Uterus (tissue), 2 donors: ENCODE data around the gene SLCO2B1.

ENCODE experiments used
- POLR2A ChIP-seq, 2 donors: fragments of 450-650 bp; IDR thresholded peaks; one replicate each; pipeline ENCODE4 v1.6.1; 2016; ENCODE audit warnings: antibody characterized with exemption in 2 of 2, mild to moderate bottlenecking in 1 of 2, moderate library complexity in 1 of 2
- TF ChIP-seq, protein P1 (sequence below), 4 experiments: fragments of 200-600 bp in 2 of 4; fragments of 450-650 bp in 2 of 4; sonication (generic) in 2 of 4; IDR thresholded peaks; one replicate each; pipeline ENCODE4 v1.5.1; 2016 to 2019; ENCODE audit warnings: antibody characterized with exemption in 4 of 4, mild to moderate bottlenecking in 2 of 4, moderate library complexity in 1 of 4

DNA sequence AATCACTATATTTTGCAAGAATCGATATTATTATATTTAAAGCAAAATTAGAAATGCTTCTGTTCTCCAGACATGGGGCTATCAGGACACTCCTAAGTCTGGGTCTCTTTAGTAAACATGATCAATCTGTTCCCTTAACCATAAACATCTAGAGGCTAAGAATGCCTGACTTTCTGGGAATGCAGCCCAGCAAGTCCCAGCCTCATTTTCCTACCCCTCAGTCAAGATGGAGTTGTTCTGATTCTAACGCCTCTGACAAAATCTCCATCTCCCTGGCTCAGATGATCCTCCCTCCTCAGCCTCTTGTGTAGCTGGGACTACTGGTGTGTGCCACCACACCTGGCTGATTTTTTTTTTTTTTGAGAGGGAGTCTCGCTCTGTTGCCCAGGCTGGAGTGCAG is 35.0 kb downstream of the SLCO2B1 start:
- TF ChIP-seq, protein P1, sequence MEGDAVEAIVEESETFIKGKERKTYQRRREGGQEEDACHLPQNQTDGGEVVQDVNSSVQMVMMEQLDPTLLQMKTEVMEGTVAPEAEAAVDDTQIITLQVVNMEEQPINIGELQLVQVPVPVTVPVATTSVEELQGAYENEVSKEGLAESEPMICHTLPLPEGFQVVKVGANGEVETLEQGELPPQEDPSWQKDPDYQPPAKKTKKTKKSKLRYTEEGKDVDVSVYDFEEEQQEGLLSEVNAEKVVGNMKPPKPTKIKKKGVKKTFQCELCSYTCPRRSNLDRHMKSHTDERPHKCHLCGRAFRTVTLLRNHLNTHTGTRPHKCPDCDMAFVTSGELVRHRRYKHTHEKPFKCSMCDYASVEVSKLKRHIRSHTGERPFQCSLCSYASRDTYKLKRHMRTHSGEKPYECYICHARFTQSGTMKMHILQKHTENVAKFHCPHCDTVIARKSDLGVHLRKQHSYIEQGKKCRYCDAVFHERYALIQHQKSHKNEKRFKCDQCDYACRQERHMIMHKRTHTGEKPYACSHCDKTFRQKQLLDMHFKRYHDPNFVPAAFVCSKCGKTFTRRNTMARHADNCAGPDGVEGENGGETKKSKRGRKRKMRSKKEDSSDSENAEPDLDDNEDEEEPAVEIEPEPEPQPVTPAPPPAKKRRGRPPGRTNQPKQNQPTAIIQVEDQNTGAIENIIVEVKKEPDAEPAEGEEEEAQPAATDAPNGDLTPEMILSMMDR (IDR thresholded peaks at IDR 0.05), result no peak
- TF ChIP-seq POLR2A (IDR thresholded peaks at IDR 0.05), result no peak
